Activated T-cell treated with anti-CD3 and anti-CD28 coated beads, Interleukin-2, amount 50 U/mL, for 72 hours (primary cell): ENCODE results near the gene STRA6. TPM values are rescaled to one million over a fixed set of nuclear protein-coding genes. Genes with fewer than 3 reads are reported as not detected.

Experiments used
- ATAC-seq, 2 donors: fragments of 150-1000 bp; cut with Tn5 transposase; replicated peaks in 1 of 2; 2 replicates each; pipeline ENCODE4 v1.10.0; 2021; ENCODE audit warnings: moderate library complexity in 2 of 2, mild to moderate bottlenecking in 1 of 2
- DNase-seq, 2 donors: peaks; one replicate each; pipeline ENCODE4 v3.0.0; 2021 to 2022; ENCODE audit warnings: mixed read lengths in 1 of 2
- H3K27ac Mint-ChIP-seq: one replicate; pipeline ENCODE4 v1.8.0; 2022; ENCODE audit warnings: mild to moderate bottlenecking, moderate library complexity, mixed read lengths
- H3K27me3 Mint-ChIP-seq: one replicate; pipeline ENCODE4 v1.8.0; 2022; ENCODE audit warnings: low read depth, mixed read lengths
- H3K36me3 Mint-ChIP-seq, 2 donors: one replicate each; pipeline ENCODE4 v1.8.0; 2022; ENCODE audit warnings: mixed read lengths in 2 of 2, mild to moderate bottlenecking in 1 of 2; ENCODE audit not compliant: insufficient read depth in 2 of 2
- H3K4me1 Mint-ChIP-seq: one replicate; pipeline ENCODE4 v1.8.0; 2022; ENCODE audit warnings: low read depth, mixed read lengths
- H3K4me3 Mint-ChIP-seq, 2 donors: one replicate each; pipeline ENCODE4 v1.8.0; 2022; ENCODE audit warnings: mild to moderate bottlenecking in 2 of 2, mixed read lengths in 2 of 2, moderate library complexity in 2 of 2
- H3K9me3 Mint-ChIP-seq, 2 donors: one replicate each; pipeline ENCODE4 v1.8.0; 2022; ENCODE audit warnings: mixed read lengths in 2 of 2
- total RNA-seq, 2 donors: library from RNA; stranded (reverse); gene quantifications; one replicate each; pipeline ENCODE4 v1.2.3, GENCODE V29; 2022

STRA6 gene
- total RNA-seq, 2 donors from 2014 or later, result 0.43 to 0.46 TPM

DNA sequence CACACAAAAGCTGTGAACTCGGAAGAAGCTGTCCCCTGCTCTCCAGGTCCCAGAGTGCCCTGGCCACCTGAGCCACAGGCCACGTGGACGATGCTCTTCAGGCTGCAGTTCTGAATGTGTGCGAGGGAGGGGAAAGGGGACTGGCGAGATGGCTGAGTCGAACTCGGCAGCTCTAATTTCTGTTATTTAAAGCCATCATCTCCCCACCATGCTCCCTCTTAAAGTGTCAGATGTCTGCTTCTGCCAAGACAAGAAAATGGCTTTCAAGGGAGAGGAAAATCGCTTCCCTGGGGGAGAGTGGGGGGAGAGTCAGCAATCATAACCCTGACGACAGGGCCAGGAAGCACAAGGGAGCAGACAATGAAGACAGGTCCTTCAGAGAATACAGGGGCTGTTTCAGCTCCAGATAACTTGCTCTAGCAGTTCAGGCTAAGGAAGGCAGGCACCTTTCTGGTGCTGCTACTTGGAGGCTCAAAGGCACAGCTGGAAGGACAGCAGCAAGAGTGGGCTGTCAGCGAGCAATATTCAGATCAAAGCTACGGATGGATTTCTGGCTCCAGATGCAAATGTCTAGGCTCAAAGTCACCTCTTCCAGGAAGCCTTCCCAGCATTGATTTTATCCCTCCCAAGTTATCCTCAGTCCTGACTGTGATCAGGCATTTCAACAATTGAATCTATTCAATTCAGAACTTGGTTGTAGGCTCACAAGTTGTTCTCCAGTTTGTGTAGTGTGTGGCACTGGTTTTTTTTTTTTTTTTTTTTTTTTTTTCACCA, 18.1 kb upstream of the STRA6 start:
- H3K36me3 Mint-ChIP-seq, result no peaks in the 10 kb centered on the region
- DNase-seq (no peak), ATAC-seq (no peak)
- no peak overlapping the region for H3K4me3 Mint-ChIP-seq
- H3K27ac Mint-ChIP-seq, result no peak overlapping the region
- H3K4me1 Mint-ChIP-seq, result no peaks in the 10 kb centered on the region
- H3K27me3 Mint-ChIP-seq, result peaks cover 36% of the 10 kb centered on the region
- no peaks in the 10 kb centered on the region for H3K9me3 Mint-ChIP-seq

- DNase-seq (no peak), ATAC-seq (no peak)
- Mint-ChIP-seq H3K27ac (no peak overlapping the region), H3K27me3 (peaks cover 21% of the 10 kb centered on the region), H3K36me3 (no peaks in the 10 kb centered on the region), H3K9me3 (no peaks in the 10 kb centered on the region), H3K4me3 (no peak overlapping the region), H3K4me1 (no peaks in the 10 kb centered on the region)
Observed at GRCh38 chr15:74217907-74218885, 15.6 kb upstream of the STRA6 start.

DNA sequence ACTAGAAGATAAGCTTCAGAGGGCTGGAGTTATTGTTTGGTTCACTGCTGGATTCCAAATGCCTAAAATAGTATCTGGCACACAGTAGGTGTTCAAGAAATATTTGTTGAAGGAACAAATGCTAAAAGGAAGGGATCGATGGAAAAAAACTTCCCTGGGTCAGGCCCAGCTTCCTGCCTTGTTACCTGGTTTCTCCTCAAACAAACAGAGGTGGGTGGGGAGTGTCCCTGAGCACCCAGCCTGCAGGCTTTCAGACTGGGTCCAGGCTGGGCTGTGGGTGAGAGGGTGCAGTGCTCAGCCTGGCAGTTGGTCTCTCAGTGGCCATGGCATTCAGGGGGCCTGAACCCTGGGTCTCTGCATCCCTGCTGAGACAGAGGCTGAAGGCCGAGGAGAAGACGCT, 14.4 kb upstream of the STRA6 start:
- peaks cover 16% of the 10 kb centered on the region for H3K27me3 Mint-ChIP-seq

DNA sequence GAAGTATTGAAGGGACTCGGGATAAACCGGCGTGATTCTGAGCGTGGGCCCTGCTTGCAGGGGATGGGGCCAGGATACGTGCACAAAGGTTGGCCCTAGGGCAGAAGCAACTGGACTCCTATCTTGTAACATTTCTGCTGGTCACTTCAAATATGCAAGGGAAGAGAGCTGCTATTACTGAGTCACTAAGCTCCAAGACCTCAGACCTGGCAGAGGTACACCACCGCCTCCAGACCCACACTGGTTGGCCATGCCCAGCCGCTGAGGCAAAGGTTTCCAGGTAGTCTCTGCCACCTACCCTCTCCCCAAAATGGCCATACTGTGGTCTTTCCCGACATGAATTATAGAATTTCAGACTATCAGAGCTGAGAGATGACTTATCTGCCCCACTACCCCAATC, 13.4 kb upstream of the STRA6 start:
- no peak for DNase-seq
- Mint-ChIP-seq H3K4me3 (no peak overlapping the region), H3K27me3 (peaks cover 16% of the 10 kb centered on the region), H3K4me1 (no peaks in the 10 kb centered on the region), H3K27ac (no peak overlapping the region), H3K9me3 (no peaks in the 10 kb centered on the region), H3K36me3 (no peaks in the 10 kb centered on the region)
- ATAC-seq, result no peak

More for the DNA sequence above, 14.4 kb upstream of the STRA6 start:
- no peak overlapping the region for H3K4me3 Mint-ChIP-seq
- no peaks in the 10 kb centered on the region for H3K9me3 Mint-ChIP-seq
- DNase-seq (no peak), ATAC-seq (no peak)
- H3K4me1 Mint-ChIP-seq, result no peaks in the 10 kb centered on the region
- no peak overlapping the region for H3K27ac Mint-ChIP-seq
- no peaks in the 10 kb centered on the region for H3K36me3 Mint-ChIP-seq

DNA sequence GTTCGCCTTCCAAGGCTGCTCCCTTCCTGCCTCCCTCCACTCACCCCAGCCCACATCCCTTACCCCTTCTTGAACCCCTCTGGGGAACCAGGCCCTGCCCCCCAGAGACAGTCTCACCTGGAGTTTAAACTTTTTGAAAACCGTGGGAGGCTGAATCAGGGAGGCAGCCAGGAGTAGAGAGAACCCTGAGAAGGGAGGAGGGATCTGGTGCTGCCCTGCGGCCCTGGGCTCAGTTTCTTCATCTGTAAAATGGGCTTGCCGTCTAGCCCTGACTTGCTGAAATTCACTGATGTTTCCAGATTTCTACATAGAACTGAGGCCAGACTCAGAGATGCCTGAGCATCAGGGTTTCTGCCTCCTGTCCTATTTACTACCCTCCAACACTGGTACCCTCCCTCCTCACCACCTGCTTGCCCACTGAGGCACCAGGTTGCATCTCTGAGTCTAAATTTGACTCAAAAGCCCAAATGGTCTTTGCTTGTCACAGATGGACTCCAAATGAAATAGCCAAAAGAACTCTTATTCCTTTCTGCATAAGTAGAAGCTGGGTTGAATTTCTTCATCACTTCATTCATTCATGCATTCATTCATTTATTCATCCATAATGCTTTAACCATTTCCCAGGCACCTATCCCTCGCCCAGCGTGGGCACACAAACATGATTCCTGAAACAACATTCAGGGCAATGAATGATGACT, 11.9 kb upstream of the STRA6 start:
- Mint-ChIP-seq H3K36me3 (no peaks in the 10 kb centered on the region), H3K27me3 (peaks cover 3% of the 10 kb centered on the region), H3K4me1 (no peaks in the 10 kb centered on the region), H3K4me3 (no peak overlapping the region), H3K27ac (no peak overlapping the region), H3K9me3 (no peaks in the 10 kb centered on the region)
- no peak for DNase-seq
- no peak for ATAC-seq

GRCh38 chr15:74213858-74214284, 11.3 kb upstream of the STRA6 start:
- Mint-ChIP-seq H3K27me3 (peaks cover 4% of the 10 kb centered on the region), H3K9me3 (no peaks in the 10 kb centered on the region), H3K36me3 (no peaks in the 10 kb centered on the region), H3K27ac (no peak overlapping the region), H3K4me1 (no peaks in the 10 kb centered on the region), H3K4me3 (no peak overlapping the region)
- ATAC-seq, result no peak
- DNase-seq, result no peak

- H3K27ac Mint-ChIP-seq, result no peak overlapping the region
- H3K4me3 Mint-ChIP-seq, result no peak overlapping the region
- H3K9me3 Mint-ChIP-seq, result no peaks in the 10 kb centered on the region
- no peak for ATAC-seq
- no peaks in the 10 kb centered on the region for H3K36me3 Mint-ChIP-seq
- peaks cover 14% of the 10 kb centered on the region for H3K27me3 Mint-ChIP-seq
- no peaks in the 10 kb centered on the region for H3K4me1 Mint-ChIP-seq
- no peak for DNase-seq
Observed at GRCh38 chr15:74212494-74212893, 9.9 kb upstream of the STRA6 start.

- H3K9me3 Mint-ChIP-seq, result no peaks in the 10 kb centered on the region
- ATAC-seq (no peak), DNase-seq (no peak)
- H3K36me3 Mint-ChIP-seq, result no peaks in the 10 kb centered on the region
- H3K27me3 Mint-ChIP-seq, result peaks cover 18% of the 10 kb centered on the region
- H3K27ac Mint-ChIP-seq, result no peak overlapping the region
- no peak overlapping the region for H3K4me3 Mint-ChIP-seq
- no peaks in the 10 kb centered on the region for H3K4me1 Mint-ChIP-seq
Observed at GRCh38 chr15:74211656-74212055, 9.1 kb upstream of the STRA6 start.

DNA sequence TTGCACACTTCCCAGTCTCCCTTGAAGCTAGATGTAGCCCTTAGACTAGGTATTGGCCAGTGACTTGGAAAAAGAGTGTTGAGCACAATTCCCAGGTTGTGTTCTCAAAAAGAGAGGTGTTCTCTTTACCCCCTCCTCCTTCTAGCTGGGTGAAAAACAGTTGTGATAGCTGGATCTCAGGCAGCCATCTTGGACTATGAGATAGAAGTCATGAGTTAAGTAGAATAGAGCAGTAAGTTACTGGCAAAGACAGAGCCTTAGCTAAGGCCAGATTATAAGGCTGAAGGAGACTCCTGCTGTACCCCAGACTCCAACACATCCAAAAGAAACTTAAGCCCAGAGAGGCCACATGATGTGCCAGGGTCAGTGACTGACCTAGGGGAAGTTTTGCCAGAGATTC, 8.1 kb upstream of the STRA6 start:
- Mint-ChIP-seq H3K27me3 (peaks cover 18% of the 10 kb centered on the region), H3K9me3 (no peaks in the 10 kb centered on the region), H3K4me3 (no peak overlapping the region), H3K27ac (no peak overlapping the region), H3K4me1 (no peaks in the 10 kb centered on the region), H3K36me3 (no peaks in the 10 kb centered on the region)
- ATAC-seq (no peak), DNase-seq (no peak)

DNA sequence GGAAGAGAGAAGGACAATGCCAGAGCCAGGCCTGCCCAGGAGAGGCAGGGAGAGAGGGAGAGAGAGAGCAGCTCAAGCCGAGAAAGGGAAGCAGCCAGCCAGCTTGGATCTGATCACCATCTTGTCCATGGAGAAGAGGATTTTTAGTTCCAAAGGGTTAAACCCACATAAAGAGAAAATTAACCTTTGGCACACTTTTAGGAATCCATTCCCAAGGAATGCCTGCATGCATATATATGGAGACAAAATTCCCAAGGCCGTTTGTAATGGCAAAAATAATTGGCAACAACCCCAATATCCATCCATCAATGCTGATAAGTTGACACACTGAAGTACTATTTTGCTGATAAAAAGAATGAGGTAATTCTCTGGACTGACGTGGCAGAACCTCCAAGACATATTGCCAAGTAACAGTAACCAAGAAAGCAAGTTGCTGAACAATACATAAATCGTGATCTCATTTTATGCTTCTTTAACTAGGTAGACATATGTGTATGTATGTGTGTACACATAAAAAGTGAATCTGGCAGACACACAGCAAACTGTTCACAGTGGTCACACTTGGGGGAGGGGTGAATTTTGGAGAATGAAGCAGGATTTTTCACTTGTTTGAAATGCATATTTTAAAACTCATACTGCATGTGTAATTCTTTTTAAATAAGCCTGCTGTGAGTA, 7.5 kb upstream of the STRA6 start:
- no peak for ATAC-seq
- no peaks in the 10 kb centered on the region for H3K9me3 Mint-ChIP-seq
- H3K36me3 Mint-ChIP-seq, result no peaks in the 10 kb centered on the region
- H3K4me1 Mint-ChIP-seq, result no peaks in the 10 kb centered on the region
- DNase-seq, result no peak
- no peak overlapping the region for H3K27ac Mint-ChIP-seq
- peaks cover 19% of the 10 kb centered on the region for H3K27me3 Mint-ChIP-seq
- no peak overlapping the region for H3K4me3 Mint-ChIP-seq

DNA sequence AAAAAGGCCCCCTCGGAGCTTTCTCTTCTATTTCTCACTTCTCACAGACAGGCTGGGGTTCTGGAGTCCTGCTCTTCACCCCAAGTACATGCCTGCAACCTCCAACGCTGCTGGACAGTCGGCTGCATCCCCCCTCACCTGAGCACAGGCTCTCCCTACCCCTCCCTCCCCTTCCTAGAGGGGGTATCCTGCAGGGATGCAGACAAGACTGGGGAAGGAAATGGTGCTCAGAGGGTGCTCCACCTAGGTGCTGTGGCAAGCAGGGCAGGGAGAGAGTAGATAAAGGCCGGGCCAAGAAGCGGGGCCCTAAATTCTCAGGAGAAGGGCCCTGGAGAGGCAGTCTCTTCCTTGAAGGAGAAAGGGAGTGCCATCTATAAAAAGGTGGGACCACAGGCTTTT, 7.0 kb upstream of the STRA6 start:
- no peak for ATAC-seq
- H3K4me1 Mint-ChIP-seq, result no peaks in the 10 kb centered on the region
- no peak overlapping the region for H3K4me3 Mint-ChIP-seq
- no peaks in the 10 kb centered on the region for H3K36me3 Mint-ChIP-seq
- peaks cover 25% of the 10 kb centered on the region for H3K27me3 Mint-ChIP-seq
- DNase-seq, result no peak
- no peak overlapping the region for H3K27ac Mint-ChIP-seq
- H3K9me3 Mint-ChIP-seq, result no peaks in the 10 kb centered on the region

- peaks cover 27% of the 10 kb centered on the region for H3K27me3 Mint-ChIP-seq
- no peaks in the 10 kb centered on the region for H3K36me3 Mint-ChIP-seq
- no peak overlapping the region for H3K27ac Mint-ChIP-seq
Observed at GRCh38 chr15:74208901-74209559, 6.4 kb upstream of the STRA6 start.

More at GRCh38 chr15:74208901-74209559, 6.4 kb upstream of the STRA6 start:
- no peaks in the 10 kb centered on the region for H3K9me3 Mint-ChIP-seq
- no peak overlapping the region for H3K4me3 Mint-ChIP-seq
- ATAC-seq, result no peak
- no peak for DNase-seq
- no peaks in the 10 kb centered on the region for H3K4me1 Mint-ChIP-seq
